Measurements from ENCODE around the gene SLC35G6. TPM values are rescaled to one million over a fixed set of nuclear protein-coding genes. Genes with fewer than 3 reads are reported as not detected.

SLC35G6 gene
- total and polyA plus RNA-seq, 4 donors = not detected

DNA sequence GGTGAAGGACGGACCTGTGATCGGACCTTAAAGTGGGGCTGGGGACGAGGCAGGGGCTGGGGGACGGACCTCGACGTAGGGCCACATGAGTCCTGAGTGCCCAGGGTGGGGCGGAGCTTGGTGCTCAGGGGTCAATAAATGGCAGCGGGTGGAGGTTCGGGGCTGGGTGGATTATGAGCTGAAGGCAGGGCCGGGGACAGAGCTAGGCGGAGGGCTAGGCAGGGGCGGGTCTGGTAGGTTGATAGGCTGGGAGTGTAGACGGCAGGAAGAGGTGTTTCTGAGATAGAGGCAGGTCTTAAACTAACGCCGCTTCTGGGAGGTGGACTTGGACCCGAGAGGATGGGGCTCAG lies 35.7 kb upstream of the SLC35G6 start:
- 2% methylated on average over 16 of the region's 16 CpGs for WGBS
- H3K36me3 ChIP-seq (ENCODE audit: control insufficient read depth in 4 of 4, insufficient read depth in 3 of 4, low read depth in 1 of 4, low read length in 3 of 4) = no peaks in the 10 kb centered on the region
- TF ChIP-seq RXRA (IDR thresholded peaks at IDR 0.05) (peak; percentile 24 to 32), FOXA2 (IDR thresholded peaks at IDR 0.05) (no peak), EGR1 (IDR thresholded peaks at IDR 0.05; ENCODE audit: low read depth in 2 of 2) (no peak), SP1 (IDR thresholded peaks at IDR 0.05) (peak; percentile 59), HNF4A (conservative IDR thresholded peaks at IDR 0.05) (peak in 1 of 2 donors; percentile 41), RAD21 (IDR thresholded peaks at IDR 0.05) (peak; percentile 1 to 5), ZBTB33 (IDR thresholded peaks at IDR 0.05) (no peak), YY1 (IDR thresholded peaks at IDR 0.05) (peak; percentile 94), GABPA (IDR thresholded peaks at IDR 0.05 in 1 of 2, conservative IDR thresholded peaks at IDR 0.05 in 1 of 2) (no peak), MAX (IDR thresholded peaks at IDR 0.05) (no peak)
- TF ChIP-seq, protein P1, sequence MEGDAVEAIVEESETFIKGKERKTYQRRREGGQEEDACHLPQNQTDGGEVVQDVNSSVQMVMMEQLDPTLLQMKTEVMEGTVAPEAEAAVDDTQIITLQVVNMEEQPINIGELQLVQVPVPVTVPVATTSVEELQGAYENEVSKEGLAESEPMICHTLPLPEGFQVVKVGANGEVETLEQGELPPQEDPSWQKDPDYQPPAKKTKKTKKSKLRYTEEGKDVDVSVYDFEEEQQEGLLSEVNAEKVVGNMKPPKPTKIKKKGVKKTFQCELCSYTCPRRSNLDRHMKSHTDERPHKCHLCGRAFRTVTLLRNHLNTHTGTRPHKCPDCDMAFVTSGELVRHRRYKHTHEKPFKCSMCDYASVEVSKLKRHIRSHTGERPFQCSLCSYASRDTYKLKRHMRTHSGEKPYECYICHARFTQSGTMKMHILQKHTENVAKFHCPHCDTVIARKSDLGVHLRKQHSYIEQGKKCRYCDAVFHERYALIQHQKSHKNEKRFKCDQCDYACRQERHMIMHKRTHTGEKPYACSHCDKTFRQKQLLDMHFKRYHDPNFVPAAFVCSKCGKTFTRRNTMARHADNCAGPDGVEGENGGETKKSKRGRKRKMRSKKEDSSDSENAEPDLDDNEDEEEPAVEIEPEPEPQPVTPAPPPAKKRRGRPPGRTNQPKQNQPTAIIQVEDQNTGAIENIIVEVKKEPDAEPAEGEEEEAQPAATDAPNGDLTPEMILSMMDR (IDR thresholded peaks at IDR 0.05; ENCODE audit: low read depth, low read length, missing input control) = no peak
- TF ChIP-seq, protein P2, sequence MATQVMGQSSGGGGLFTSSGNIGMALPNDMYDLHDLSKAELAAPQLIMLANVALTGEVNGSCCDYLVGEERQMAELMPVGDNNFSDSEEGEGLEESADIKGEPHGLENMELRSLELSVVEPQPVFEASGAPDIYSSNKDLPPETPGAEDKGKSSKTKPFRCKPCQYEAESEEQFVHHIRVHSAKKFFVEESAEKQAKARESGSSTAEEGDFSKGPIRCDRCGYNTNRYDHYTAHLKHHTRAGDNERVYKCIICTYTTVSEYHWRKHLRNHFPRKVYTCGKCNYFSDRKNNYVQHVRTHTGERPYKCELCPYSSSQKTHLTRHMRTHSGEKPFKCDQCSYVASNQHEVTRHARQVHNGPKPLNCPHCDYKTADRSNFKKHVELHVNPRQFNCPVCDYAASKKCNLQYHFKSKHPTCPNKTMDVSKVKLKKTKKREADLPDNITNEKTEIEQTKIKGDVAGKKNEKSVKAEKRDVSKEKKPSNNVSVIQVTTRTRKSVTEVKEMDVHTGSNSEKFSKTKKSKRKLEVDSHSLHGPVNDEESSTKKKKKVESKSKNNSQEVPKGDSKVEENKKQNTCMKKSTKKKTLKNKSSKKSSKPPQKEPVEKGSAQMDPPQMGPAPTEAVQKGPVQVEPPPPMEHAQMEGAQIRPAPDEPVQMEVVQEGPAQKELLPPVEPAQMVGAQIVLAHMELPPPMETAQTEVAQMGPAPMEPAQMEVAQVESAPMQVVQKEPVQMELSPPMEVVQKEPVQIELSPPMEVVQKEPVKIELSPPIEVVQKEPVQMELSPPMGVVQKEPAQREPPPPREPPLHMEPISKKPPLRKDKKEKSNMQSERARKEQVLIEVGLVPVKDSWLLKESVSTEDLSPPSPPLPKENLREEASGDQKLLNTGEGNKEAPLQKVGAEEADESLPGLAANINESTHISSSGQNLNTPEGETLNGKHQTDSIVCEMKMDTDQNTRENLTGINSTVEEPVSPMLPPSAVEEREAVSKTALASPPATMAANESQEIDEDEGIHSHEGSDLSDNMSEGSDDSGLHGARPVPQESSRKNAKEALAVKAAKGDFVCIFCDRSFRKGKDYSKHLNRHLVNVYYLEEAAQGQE (IDR thresholded peaks at IDR 0.05) = peak; percentile 47
- H3K4me3 ChIP-seq (ENCODE audit: low read depth in 1 of 3, low read length in 3 of 3) = peak overlapping the region in 2 of 3 donors; percentile 45 to 73
- H3K4me1 ChIP-seq (ENCODE audit: control insufficient read depth in 4 of 4, insufficient read depth in 4 of 4, low read length in 3 of 4) = peaks cover 11 to 23% (median 18%) of the 10 kb centered on the region in 4 donors
- H3K27ac ChIP-seq (ENCODE audit: low read depth in 1 of 2, low read length in 2 of 2) = peak overlapping the region; percentile 80 to 92
- H3K27me3 ChIP-seq (ENCODE audit: control insufficient read depth in 4 of 4, insufficient read depth in 4 of 4, low read length in 3 of 4) = no peaks in the 10 kb centered on the region
- no peaks in the 10 kb centered on the region for H3K9me3 ChIP-seq (ENCODE audit: control insufficient read depth in 4 of 4, low read length in 3 of 4)
- H3K9ac ChIP-seq (ENCODE audit: low read depth in 1 of 2, low read length in 2 of 2) = no peak overlapping the region
- no peak for DNase-seq (ENCODE audit: low spot score)

DNA sequence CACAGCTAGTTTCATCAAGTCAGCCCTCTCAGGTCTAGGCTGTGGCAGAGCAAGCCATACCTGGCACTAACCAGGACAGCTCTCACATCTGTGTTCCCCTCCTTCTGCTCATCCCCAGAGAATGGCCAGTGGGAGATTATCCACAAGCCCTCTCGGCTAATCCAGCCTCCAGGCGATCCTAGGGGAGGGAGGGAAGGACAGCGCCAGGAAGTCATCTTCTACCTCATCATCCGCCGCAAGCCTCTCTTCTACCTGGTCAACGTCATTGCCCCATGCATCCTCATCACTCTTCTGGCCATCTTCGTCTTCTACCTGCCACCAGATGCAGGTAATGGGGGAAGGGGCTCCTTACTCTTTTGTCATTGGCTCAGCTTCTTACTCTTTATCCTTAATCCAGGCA lies 32.8 kb upstream of the SLC35G6 start:
- no peaks in the 10 kb centered on the region for H3K27me3 ChIP-seq (ENCODE audit: control insufficient read depth in 4 of 4, insufficient read depth in 4 of 4, low read length in 3 of 4)
- H3K9ac ChIP-seq (ENCODE audit: low read depth in 1 of 2, low read length in 2 of 2) = no peak overlapping the region
- no peak for DNase-seq (ENCODE audit: low spot score)
- 90% methylated on average over 7 of the region's 7 CpGs for WGBS
- no peak overlapping the region for H3K27ac ChIP-seq (ENCODE audit: low read depth in 1 of 2, low read length in 2 of 2)
- no peak overlapping the region for H3K4me3 ChIP-seq (ENCODE audit: low read depth in 1 of 3, low read length in 3 of 3)
- H3K4me1 ChIP-seq (ENCODE audit: control insufficient read depth in 4 of 4, insufficient read depth in 4 of 4, low read length in 3 of 4) = peaks cover 10 to 17% (median 12%) of the 10 kb centered on the region in 4 donors
- no peaks in the 10 kb centered on the region for H3K9me3 ChIP-seq (ENCODE audit: control insufficient read depth in 4 of 4, low read length in 3 of 4)
- H3K36me3 ChIP-seq (ENCODE audit: control insufficient read depth in 4 of 4, insufficient read depth in 3 of 4, low read depth in 1 of 4, low read length in 3 of 4) = no peaks in the 10 kb centered on the region
- no peak for TF ChIP-seq FOXA1 (IDR thresholded peaks at IDR 0.05)
- TF ChIP-seq ZBTB33 (IDR thresholded peaks at IDR 0.05) = no peak
- no peak for TF ChIP-seq TAF1 (conservative IDR thresholded peaks at IDR 0.05)
- TF ChIP-seq, protein P1 (IDR thresholded peaks at IDR 0.05; ENCODE audit: low read depth, low read length, missing input control) = no peak
- TF ChIP-seq RAD21 (IDR thresholded peaks at IDR 0.05) = no peak
- TF ChIP-seq, protein P2 (IDR thresholded peaks at IDR 0.05) = no peak
- no peak for TF ChIP-seq SP1 (IDR thresholded peaks at IDR 0.05)
- no peak for TF ChIP-seq NR2F2 (IDR thresholded peaks at IDR 0.05)

All from liver (tissue), 9 donors.